GM19351 (cell line): Measurements from ENCODE around the gene TANK.

Source experiments
- ATAC-seq: cut with Tn5 transposase; IDR thresholded peaks from one replicate; pipeline ENCODE4 v1.9.1; 2021; ENCODE audit warnings: mild to moderate bottlenecking, moderate library complexity; ENCODE audit not compliant: unreplicated experiment

Gene TANK

GRCh38 chr2:161133366-161133765 lies 26.9 kb upstream of the TANK start:
- no peak for ATAC-seq

GRCh38 chr2:161134547-161135518 lies 25.4 kb upstream of the TANK start:
- ATAC-seq, result no peak

GRCh38 chr2:161135951-161136593 lies 24.2 kb upstream of the TANK start:
- no peak for ATAC-seq

DNA sequence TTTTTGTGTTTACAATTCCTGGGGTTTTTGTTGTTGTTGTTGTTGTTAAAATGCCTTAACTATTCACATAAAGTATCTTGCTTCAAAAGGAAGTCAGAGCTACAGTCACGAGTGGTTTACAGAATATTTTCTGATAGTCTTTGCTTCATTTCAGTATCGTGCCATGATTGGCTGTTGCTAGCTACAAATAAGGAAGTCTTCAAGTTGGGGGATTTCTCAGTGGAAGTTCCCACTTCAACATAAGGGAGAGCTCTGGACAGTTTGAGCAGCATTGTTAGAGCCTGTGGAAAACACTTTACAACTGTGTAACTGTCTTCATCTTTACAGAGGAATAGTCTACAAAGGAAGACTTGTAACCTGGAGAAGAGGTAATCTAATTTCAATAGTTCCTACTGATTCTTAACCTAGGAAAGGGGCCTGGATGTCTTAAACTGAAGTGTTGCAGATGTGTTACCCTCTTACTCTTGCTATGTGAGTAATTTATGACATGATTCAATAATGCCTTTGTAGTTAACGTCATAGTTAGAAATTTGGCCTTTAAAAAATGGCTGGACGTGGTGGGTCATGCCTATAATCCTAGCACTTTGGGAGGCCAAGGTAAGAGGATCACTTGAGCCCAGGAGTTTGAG lies 23.4 kb upstream of the TANK start:
- ATAC-seq, result peak; percentile 72

GRCh38 chr2:161138429-161138828 lies 21.8 kb upstream of the TANK start:
- ATAC-seq, result no peak

- peak; percentile 31 for ATAC-seq
Measured at GRCh38 chr2:161139098-161139987, 20.9 kb upstream of the TANK start.

DNA sequence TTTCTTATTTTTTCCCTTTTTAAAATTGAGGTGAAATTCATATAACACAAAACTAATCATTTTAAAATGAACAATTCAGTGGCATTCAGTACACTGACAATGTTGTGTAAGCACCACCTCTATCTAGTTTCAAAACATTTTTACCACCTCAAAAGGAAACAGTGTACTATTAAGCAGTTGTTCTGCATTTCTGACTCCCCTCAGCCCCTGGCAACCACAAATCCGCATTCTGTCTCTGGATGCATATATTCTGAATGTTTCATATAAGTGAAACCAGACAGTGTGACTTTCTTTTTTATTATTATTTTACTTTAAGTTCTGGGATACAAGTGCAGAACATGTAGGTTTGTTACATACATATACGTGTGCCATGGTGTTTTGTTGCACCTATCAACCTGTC lies 19.2 kb upstream of the TANK start:
- ATAC-seq, result peak; percentile 46

- ATAC-seq, result no peak
Measured at GRCh38 chr2:161146209-161146775, 13.9 kb upstream of the TANK start.

GRCh38 chr2:161146996-161147395 lies 13.2 kb upstream of the TANK start:
- ATAC-seq, result no peak

GRCh38 chr2:161147856-161148255 lies 12.4 kb upstream of the TANK start:
- ATAC-seq, result peak; percentile 64

- ATAC-seq, result no peak
Measured at GRCh38 chr2:161150704-161151103, 9.5 kb upstream of the TANK start.

GRCh38 chr2:161152302-161152701 lies 7.9 kb upstream of the TANK start:
- no peak for ATAC-seq

DNA sequence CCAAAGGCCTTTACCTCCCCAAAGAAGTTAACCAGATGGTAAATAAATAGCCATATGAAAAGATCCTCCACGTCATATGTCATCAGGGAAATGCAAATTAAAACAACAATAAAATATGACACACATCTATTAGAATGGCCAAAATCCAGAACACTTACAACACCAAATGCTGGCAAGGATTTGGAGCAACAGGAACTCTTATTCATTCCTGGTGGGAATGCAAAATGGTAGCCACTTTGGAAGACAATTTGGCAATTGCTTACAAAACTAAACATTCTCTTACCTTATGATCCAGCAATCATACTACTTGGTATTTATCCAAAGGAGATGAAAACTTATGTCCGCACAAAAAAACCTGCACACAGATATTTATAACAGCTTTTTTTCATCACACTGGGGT lies 1.3 kb upstream of the TANK start:
- no peak for ATAC-seq

GRCh38 chr2:161159456-161160225 lies 587 bp upstream of the TANK start:
- ATAC-seq, result peak; percentile 1

DNA sequence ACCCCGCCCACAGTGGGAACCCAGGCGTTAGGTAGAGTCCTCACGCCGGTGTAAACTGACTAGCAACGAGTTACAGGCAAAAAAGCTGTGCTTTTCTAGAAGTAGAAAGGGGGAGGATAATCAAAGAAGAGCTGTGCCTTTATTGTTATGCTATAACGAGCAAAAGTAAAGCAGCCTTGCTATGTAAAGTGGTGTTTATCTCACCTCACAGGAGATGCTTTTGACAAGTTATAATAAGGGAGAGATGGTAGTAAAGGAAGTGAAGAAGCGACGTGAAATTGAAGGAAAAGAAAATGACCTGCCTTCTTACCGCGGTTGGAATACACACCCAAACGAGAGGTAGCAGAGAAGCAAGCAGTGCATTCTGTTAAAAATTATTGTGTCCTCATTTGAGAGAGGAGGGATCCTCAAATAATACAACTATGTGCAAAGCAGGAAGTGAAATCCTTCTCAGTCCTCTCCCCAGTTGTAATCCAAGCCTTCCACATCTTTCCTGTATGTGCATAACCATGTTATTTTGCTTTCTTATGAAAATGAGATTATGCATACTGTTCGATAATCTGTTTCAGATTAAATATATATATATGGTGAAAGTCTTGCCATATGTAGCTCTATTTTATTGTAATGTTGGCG lies 962 bp downstream of the TANK start:
- peak; percentile 37 for ATAC-seq

GRCh38 chr2:161163440-161163839 lies 3.2 kb downstream of the TANK start:
- ATAC-seq, result no peak

- no peak for ATAC-seq
Measured at GRCh38 chr2:161164161-161164560, 3.9 kb downstream of the TANK start.

- ATAC-seq, result no peak
Measured at GRCh38 chr2:161165266-161165665, 5.0 kb downstream of the TANK start.

GRCh38 chr2:161165811-161166210 lies 5.6 kb downstream of the TANK start:
- ATAC-seq, result peak; percentile 30
